PFSK-1 (cell line): Measurements from ENCODE around the gene GEMIN7.

Experiments
- FOXP2 ChIP-seq: optimal IDR thresholded peaks from 2 replicates; pipeline ENCODE3; 2011; ENCODE audit warnings: borderline replicate concordance, control low read depth, inconsistent platforms; ENCODE audit not compliant: insufficient read depth; ENCODE audit errors: extremely low read length, extremely low read depth
- POLR2AphosphoS5 ChIP-seq: IDR thresholded peaks from 2 replicates; pipeline ENCODE4 v1.6.1; 2012; ENCODE audit warnings: low read depth, mild to moderate bottlenecking, control low read depth, low read length, moderate library complexity
- REST ChIP-seq, 2 experiments: IDR thresholded peaks; 2 replicates each; pipeline versions ENCODE4 v1.6.1 to v1.8.0; 2011 to 2012; ENCODE audit warnings: low read depth in 2 of 2, low read length in 2 of 2, control low read depth in 1 of 2, inconsistent platforms in 1 of 2, mild to moderate bottlenecking in 1 of 2, moderate library complexity in 1 of 2; ENCODE audit not compliant: insufficient read depth in 1 of 2
- SIN3A ChIP-seq: IDR thresholded peaks from 2 replicates; pipeline ENCODE4 v1.6.1; 2012; ENCODE audit warnings: mild to moderate bottlenecking, low read length, moderate library complexity, borderline replicate concordance; ENCODE audit not compliant: insufficient read depth
- TAF1 ChIP-seq: IDR thresholded peaks from 2 replicates; pipeline ENCODE4 v1.6.1; 2012; ENCODE audit warnings: low read length, control low read depth, borderline replicate concordance; ENCODE audit not compliant: insufficient read depth

Gene GEMIN7

GRCh38 chr19:45097776-45098520, 18.9 kb downstream of the GEMIN7 start:
- peak; percentile 24 for TF ChIP-seq FOXP2
- no peak for TF ChIP-seq REST (IDR thresholded peaks at IDR 0.05; ENCODE audit: insufficient read depth in 1 of 2, low read depth in 2 of 2, low read length in 2 of 2)
- TF ChIP-seq TAF1: peak; percentile 24; the same call in 1 of the 2 replicates
- TF ChIP-seq SIN3A: peak; percentile 83; the same call in 1 of the 2 replicates
- TF ChIP-seq POLR2AphosphoS5: no peak

DNA sequence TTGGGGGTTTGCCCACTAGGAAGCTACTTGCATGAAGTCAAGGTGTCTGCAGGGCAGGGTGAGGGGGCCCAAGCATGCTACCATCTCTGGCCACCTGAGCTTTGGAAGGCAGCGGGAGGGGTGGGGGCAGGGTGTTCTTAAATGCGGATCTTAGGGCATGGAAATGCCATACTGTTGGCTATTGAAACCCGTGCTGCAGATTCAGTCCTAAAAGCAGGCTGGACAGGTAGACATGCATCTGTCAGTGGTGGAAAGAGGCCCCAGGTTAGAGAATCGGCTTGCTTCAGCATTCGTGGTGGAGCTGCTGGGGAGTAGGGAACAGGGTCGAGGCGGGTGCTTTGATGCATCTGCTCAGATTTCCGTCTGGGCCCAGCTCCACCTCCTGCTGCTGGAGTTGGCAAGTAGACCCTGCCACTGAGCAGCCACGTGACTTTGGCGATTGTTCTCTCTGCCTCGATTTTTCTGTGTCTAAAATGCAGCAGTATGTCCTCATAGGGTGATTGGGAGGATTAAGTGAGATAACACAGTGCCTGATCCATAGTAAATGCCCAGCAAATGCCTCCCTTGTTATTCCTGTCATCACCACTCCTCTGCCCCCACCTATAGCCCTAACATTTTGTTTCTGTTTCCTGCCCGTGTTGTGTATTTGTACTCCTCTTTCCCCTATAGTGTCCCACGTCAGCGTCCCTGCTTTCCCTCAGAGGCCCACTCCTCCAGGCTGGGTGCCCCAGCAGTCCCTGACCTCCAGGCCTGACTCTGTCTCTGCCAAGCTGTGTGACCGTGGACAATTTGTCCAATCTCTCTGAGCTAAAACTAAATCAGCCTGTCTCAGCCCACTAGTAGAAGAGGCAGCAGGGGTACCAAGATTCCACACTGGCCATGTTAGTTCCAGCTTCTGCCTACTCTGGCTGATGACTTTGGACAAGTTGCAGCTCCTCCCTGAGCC, 19.7 kb downstream of the GEMIN7 start:
- 0 out of 4 replicates have a peak, but pooled peaks of 1 of the 2 experiments have one; percentile 39 for TF ChIP-seq REST (IDR thresholded peaks at IDR 0.05; ENCODE audit: insufficient read depth in 1 of 2, low read depth in 2 of 2, low read length in 2 of 2)
- TF ChIP-seq TAF1: 0 out of 2 replicates have a peak, but pooled peaks have one; percentile 11
- TF ChIP-seq FOXP2: no peak
- TF ChIP-seq SIN3A: 0 out of 2 replicates have a peak, but pooled peaks have one; percentile 3
- TF ChIP-seq POLR2AphosphoS5: peak; percentile 43; the same call in 1 of the 2 replicates

DNA sequence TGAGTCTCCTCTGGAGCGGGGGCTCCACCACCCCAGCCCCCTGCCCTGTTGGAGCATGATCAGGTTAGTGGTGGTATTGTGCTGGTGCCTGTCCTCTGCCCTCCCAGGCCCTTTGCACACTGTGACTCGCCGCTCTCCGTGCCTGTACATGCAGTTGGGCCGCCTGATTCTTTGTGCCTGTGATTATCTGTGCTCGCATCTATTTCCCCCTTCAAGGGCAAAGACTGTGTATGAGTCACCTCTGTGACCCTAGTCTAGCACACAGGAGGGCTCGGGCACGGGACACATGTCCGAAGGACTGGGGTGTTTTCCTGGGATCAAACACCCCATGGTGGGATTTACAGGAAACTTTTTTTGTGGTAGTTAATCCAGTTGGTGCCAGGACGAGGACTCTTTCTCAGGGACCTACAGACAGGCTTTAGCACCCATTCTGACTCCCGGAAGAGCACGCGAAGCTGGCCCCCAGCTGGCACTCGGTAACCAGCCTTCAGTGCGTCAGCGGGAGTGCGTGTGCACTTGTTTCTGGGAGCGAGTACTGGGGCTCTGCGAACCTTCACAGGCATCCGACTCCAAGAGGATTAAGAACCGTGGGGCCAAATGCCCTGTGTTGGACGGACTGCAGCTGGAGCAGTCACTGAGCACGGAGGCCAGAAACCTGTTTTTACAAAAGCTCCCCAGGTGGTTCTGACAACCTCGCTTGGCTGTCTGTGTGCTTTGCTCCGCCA, 20.6 kb downstream of the GEMIN7 start:
- TF ChIP-seq REST (IDR thresholded peaks at IDR 0.05; ENCODE audit: insufficient read depth in 1 of 2, low read depth in 2 of 2, low read length in 2 of 2) (no peak), POLR2AphosphoS5 (no peak), SIN3A (no peak), FOXP2 (no peak), TAF1 (no peak)

GRCh38 chr19:45100201-45100600, 21.1 kb downstream of the GEMIN7 start:
- TF ChIP-seq SIN3A: no peak
- no peak for TF ChIP-seq FOXP2
- no peak for TF ChIP-seq POLR2AphosphoS5
- no peak for TF ChIP-seq REST (IDR thresholded peaks at IDR 0.05; ENCODE audit: insufficient read depth in 1 of 2, low read depth in 2 of 2, low read length in 2 of 2)
